Hepatocyte (in vitro differentiated cells): ENCODE data around the gene PLCL2.

ENCODE experiments used
- EZH2 ChIP-seq: fragments of 200-600 bp; sonication (generic); IDR thresholded peaks from 2 replicates; pipeline ENCODE4 v1.6.1; 2016; ENCODE audit warnings: antibody characterized with exemption, mild to moderate bottlenecking, borderline replicate concordance
- EZH2phosphoT487 ChIP-seq: fragments of 200-600 bp; sonication (generic); IDR thresholded peaks from one replicate; pipeline ENCODE4 v1.6.1; 2018; ENCODE audit warnings: antibody characterized with exemption, mild to moderate bottlenecking, low read depth, moderate library complexity; ENCODE audit not compliant: unreplicated experiment, severe bottlenecking
- TF ChIP-seq, protein P1 (sequence below): fragments of 200-600 bp; sonication (generic); IDR thresholded peaks from 2 replicates; pipeline ENCODE4 v1.5.1; 2016; ENCODE audit warnings: antibody characterized with exemption, mild to moderate bottlenecking; ENCODE audit not compliant: poor library complexity

DNA sequence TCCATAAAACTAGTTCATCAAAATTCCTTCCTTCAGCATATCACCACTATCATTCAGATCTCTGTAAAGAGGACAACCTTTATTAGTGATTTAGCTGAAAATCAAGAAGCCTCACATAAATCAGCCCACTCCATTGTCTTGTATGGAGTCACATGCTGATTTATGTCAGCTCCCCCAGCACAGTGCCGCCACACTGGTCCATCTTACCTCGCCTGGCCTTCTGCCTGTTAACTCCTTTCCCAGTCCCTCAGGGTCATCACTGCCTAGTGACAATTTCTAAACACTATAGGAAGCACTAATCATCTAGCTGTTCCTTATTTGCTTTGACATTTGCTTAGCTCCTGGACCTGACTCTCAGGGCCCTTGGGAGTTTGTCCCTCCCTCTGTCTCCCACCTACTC, 75.4 kb downstream of the PLCL2 start:
- TF ChIP-seq, protein P1, sequence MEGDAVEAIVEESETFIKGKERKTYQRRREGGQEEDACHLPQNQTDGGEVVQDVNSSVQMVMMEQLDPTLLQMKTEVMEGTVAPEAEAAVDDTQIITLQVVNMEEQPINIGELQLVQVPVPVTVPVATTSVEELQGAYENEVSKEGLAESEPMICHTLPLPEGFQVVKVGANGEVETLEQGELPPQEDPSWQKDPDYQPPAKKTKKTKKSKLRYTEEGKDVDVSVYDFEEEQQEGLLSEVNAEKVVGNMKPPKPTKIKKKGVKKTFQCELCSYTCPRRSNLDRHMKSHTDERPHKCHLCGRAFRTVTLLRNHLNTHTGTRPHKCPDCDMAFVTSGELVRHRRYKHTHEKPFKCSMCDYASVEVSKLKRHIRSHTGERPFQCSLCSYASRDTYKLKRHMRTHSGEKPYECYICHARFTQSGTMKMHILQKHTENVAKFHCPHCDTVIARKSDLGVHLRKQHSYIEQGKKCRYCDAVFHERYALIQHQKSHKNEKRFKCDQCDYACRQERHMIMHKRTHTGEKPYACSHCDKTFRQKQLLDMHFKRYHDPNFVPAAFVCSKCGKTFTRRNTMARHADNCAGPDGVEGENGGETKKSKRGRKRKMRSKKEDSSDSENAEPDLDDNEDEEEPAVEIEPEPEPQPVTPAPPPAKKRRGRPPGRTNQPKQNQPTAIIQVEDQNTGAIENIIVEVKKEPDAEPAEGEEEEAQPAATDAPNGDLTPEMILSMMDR, result no peak
- TF ChIP-seq EZH2phosphoT487, result no peak
- no peak for TF ChIP-seq EZH2
